GM12878 (cell line): Measurements from ENCODE around the gene FKBP4. TPM values are rescaled to one million over a fixed set of nuclear protein-coding genes. Genes with fewer than 3 reads are reported as not detected.

ENCODE experiments used
- ATAC-seq: fragments of 200-7000 bp; cut with Tn5 transposase; 3 replicates; pipeline ENCODE4 v1.9.1; 2020; ENCODE audit warnings: mild to moderate bottlenecking, moderate library complexity
- BruUV-seq: library from RNA; stranded (reverse); fragments of 400-500 nt; replicated peaks from 2 replicates; lab custom pipeline; 2021; lab: Mats Ljungman, UMichigan
- CTCF ChIA-PET: fragments of 300-600 bp; sonication (Branson Sonifier 250); formaldehyde crosslinking; extraction: SDS; loops from one replicate; lab custom pipeline; 2021; ENCODE audit warnings: inconsistent platforms; lab: Yijun Ruan, JAX
- POLR2A ChIA-PET: fragments of 350-600 bp; formaldehyde crosslinking; extraction: SDS; loops from one replicate; lab custom pipeline; 2021; ENCODE audit warnings: inconsistent platforms; lab: Charles Lee
- RAD21 ChIA-PET: fragments of 300-600 bp; sonication (Branson Sonifier 250); formaldehyde crosslinking; loops from one replicate; lab custom pipeline; 2023; ENCODE audit warnings: antibody characterized with exemption; ENCODE audit not compliant: unreplicated experiment; lab: Charles Lee
- SMC1A ChIA-PET: fragments of 300-600 bp; sonication (Branson Sonifier 250); formaldehyde crosslinking; loops from one replicate; lab custom pipeline; 2023; ENCODE audit not compliant: unreplicated experiment, uncharacterized antibody; lab: Charles Lee
- DNase-seq: peaks from one replicate; pipeline ENCODE4 v3.0.0-alpha.2; 2011; ENCODE audit warnings: low read depth, low spot score
- FAIRE-seq: peaks from 3 replicates; lab custom pipeline; 2011; peaks lifted over from hg19 to GRCh38; lab: Jason Lieb, UNC
- H2AFZ ChIP-seq: 2 replicates; pipeline ENCODE4 v1.6.0; 2011; ENCODE audit warnings: low read depth, low read length, control low read depth; ENCODE audit not compliant: control insufficient read depth
- H3K27ac ChIP-seq: 2 replicates; pipeline ENCODE4 v1.5.1; 2011; ENCODE audit warnings: control low read depth; ENCODE audit not compliant: control insufficient read depth, insufficient read depth
- H3K27me3 ChIP-seq, 2 experiments: replicated peaks in 1 of 2; 2 replicates each; pipeline versions ENCODE4 v1.6.0 to v1.6.1; 2011; ENCODE audit warnings: low read length in 1 of 2; ENCODE audit not compliant: control insufficient read depth in 2 of 2, insufficient read depth in 2 of 2
- H3K36me3 ChIP-seq, 2 experiments: 2 replicates each; pipeline ENCODE4 v1.5.1; 2011; ENCODE audit warnings: low read length in 1 of 2; ENCODE audit not compliant: control insufficient read depth in 2 of 2, insufficient read depth in 2 of 2
- H3K4me1 ChIP-seq: 2 replicates; pipeline ENCODE4 v1.6.1; 2011; ENCODE audit warnings: mild to moderate bottlenecking, low read length, moderate library complexity, mixed read lengths; ENCODE audit not compliant: control insufficient read depth, insufficient read depth
- H3K4me2 ChIP-seq: 2 replicates; pipeline ENCODE4 v1.6.0; 2011; ENCODE audit warnings: control low read depth; ENCODE audit not compliant: control insufficient read depth, insufficient read depth
- H3K4me3 ChIP-seq: fragments of 200-600 bp; sonication (generic); 2 replicates; pipeline ENCODE4 v1.5.1; 2016
- H3K79me2 ChIP-seq: 2 replicates; pipeline ENCODE4 v1.6.0; 2011; ENCODE audit warnings: low read length; ENCODE audit not compliant: control insufficient read depth, insufficient read depth
- H3K9ac ChIP-seq: 2 replicates; pipeline ENCODE4 v1.8.0; 2011; ENCODE audit warnings: low read length, control low read depth, mixed read lengths; ENCODE audit not compliant: control insufficient read depth, insufficient read depth
- H3K9me3 ChIP-seq: replicated peaks from 3 replicates; pipeline ENCODE4 v1.5.1; 2011; ENCODE audit warnings: mild to moderate bottlenecking, low read length; ENCODE audit not compliant: control insufficient read depth, insufficient read depth
- H4K20me1 ChIP-seq: 2 replicates; pipeline ENCODE4 v1.6.0; 2011; ENCODE audit not compliant: control insufficient read depth, insufficient read depth
- DPF2 ChIP-seq: fragments of 450-650 bp; IDR thresholded peaks from 2 replicates; pipeline ENCODE4 v1.6.1; 2017; ENCODE audit warnings: mild to moderate bottlenecking
- EGR1 ChIP-seq, 2 experiments: IDR thresholded peaks; 1 replicate in 1 of 2; 2 replicates in 1 of 2; pipeline ENCODE4 v1.6.1; 2011 to 2012; ENCODE audit warnings: low read depth in 2 of 2, low read length in 2 of 2, borderline replicate concordance in 1 of 2, mild to moderate bottlenecking in 1 of 2, moderate library complexity in 1 of 2
- ETV6 ChIP-seq, 2 experiments: fragments of 450-650 bp in 1 of 2; IDR thresholded peaks in 1 of 2; conservative IDR thresholded peaks in 1 of 2; 2 replicates each; pipeline ENCODE4 v1.6.1; 2014; ENCODE audit warnings: antibody characterized with exemption in 1 of 2, borderline replicate concordance in 1 of 2, low read depth in 1 of 2, mild to moderate bottlenecking in 1 of 2, moderate library complexity in 1 of 2
- HDAC6 ChIP-seq: fragments of 200-600 bp; sonication (generic); IDR thresholded peaks from one replicate; pipeline ENCODE4 v1.8.0; 2017; ENCODE audit warnings: antibody characterized with exemption; ENCODE audit not compliant: unreplicated experiment
- JUND ChIP-seq: IDR thresholded peaks from 2 replicates; pipeline ENCODE4 v1.6.1; 2012; ENCODE audit warnings: low read depth, mild to moderate bottlenecking, low read length, improper control_type of control experiment, moderate library complexity
- MEF2B ChIP-seq: fragments of 450-650 bp; IDR thresholded peaks from 2 replicates; pipeline ENCODE4 v1.6.1; 2018; ENCODE audit warnings: mild to moderate bottlenecking, moderate library complexity; ENCODE audit not compliant: partially characterized antibody, poor library complexity, severe bottlenecking
- POLR2A ChIP-seq: IDR thresholded peaks from 2 replicates; pipeline ENCODE4 v1.6.1; 2011; ENCODE audit warnings: low read depth, mild to moderate bottlenecking, low read length
- POU2F2 ChIP-seq: IDR thresholded peaks from 3 replicates; pipeline ENCODE4 v1.6.1; 2011; ENCODE audit warnings: low read depth, mild to moderate bottlenecking, low read length, borderline replicate concordance
- RUNX3 ChIP-seq: IDR thresholded peaks from 2 replicates; pipeline ENCODE4 v1.6.1; 2012; ENCODE audit warnings: low read length, inconsistent platforms
- SP1 ChIP-seq: IDR thresholded peaks from one replicate; pipeline ENCODE4 v1.6.1; 2011; ENCODE audit warnings: low read depth, low read length
- STAT1 ChIP-seq: fragments of 450-650 bp; conservative IDR thresholded peaks from 2 replicates; pipeline ENCODE4 v1.6.1; 2014; ENCODE audit warnings: antibody characterized with exemption, mild to moderate bottlenecking
- STAT3 ChIP-seq: IDR thresholded peaks from 2 replicates; pipeline ENCODE4 v1.6.1; 2011; ENCODE audit warnings: low read depth, low read length, improper control_type of control experiment
- WGBS: methylation state at CpG from one replicate; pipeline ENCODE4 v1.1.6; 2016; ENCODE audit warnings: low lambda C conversion rate; ENCODE audit not compliant: insufficient replicate concordance, insufficient coverage; ENCODE audit errors: missing lambda C conversion rate; 5-methylcytosine and 5-hydroxymethylcytosine counted together
- in situ Hi-C: fragments of 300-500 bp; cut with MboI; formaldehyde crosslinking; loops from 9 replicates; pipeline ENCODE4 v1.14.3; 2018; ENCODE audit warnings: mixed read lengths
- intact Hi-C: fragments of 100-400 bp; cut with micrococcal nuclease; formaldehyde crosslinking; loops from one replicate; pipeline ENCODE4 v1.14.2; 2022; ENCODE audit not compliant: unreplicated experiment
- polyA plus RNA-seq, 11 experiments: library from polyadenylated mRNA; depleted of rRNA in 4 of 11; unstranded in 6 of 11; stranded (reverse) in 5 of 11; fragments of >200 nt; fragmentation: Nextera tagmentation in 4 of 11; fragmentation: Illumina TruSeq in 1 of 11; extraction: Ambion mirVana in 4 of 11; extraction: Trizol in 1 of 11; gene quantifications; 1 replicate in 1 of 11; 2 replicates in 10 of 11; pipeline versions ENCODE4 v1.2.1 to v1.2.3, GENCODE V29; 2011 to 2016; ENCODE audit warnings: inconsistent platforms in 2 of 11, missing spikeins in 2 of 11, low read depth in 1 of 11
- total RNA-seq, 4 experiments: library from RNA; depleted of rRNA in 3 of 4; stranded (reverse); fragments of >200 nt in 3 of 4; fragmentation: Illumina TruSeq in 1 of 4; extraction: Trizol in 1 of 4; gene quantifications; 2 replicates each; pipeline versions ENCODE4 v1.2.1 to v1.2.3, GENCODE V29; 2013 to 2021
- TF ChIP-seq, protein P1 (sequence below): fragments of 450-650 bp; IDR thresholded peaks from 2 replicates; pipeline ENCODE4 v1.6.1; 2017; ENCODE audit warnings: mild to moderate bottlenecking, low read depth, inconsistent platforms; ENCODE audit not compliant: poor library complexity, severe bottlenecking
- TF ChIP-seq, protein P2 (sequence below): IDR thresholded peaks from 2 replicates; pipeline ENCODE4 v1.6.1; 2012; ENCODE audit warnings: mild to moderate bottlenecking, low read depth, low read length

Gene FKBP4
- total and polyA plus RNA-seq, 10 of the 15 experiments (the other 5 are each of a cell fraction or from before 2014, with no cell fraction given): 8.9 to 90.0 (median 45.4) TPM

DNA sequence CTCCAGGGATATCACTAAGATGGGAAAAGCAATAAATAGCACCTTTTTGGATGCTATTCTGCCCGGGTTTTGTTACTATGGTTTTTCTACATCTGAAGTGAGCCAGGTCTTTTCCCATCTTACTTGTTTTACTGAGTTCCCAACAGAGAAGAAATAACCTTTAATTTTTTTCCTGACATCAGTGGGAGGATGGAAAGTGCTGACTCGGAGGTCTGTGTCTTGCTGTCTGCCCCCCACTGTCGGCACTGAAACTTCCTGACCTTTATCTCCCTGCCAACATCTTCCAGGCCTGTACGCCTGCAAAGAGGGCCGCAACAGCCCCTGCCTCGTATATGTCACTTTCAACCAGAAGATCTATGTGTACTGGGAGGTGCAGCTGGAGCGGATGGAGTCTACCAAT is 28.7 kb downstream of the FKBP4 start:
- Histone ChIP-seq H3K4me2 (no peak overlapping the region), H3K4me1 (no peaks in the 10 kb centered on the region), H3K27ac (no peak overlapping the region), H3K9me3 (no peaks in the 10 kb centered on the region), H2AFZ (no peak overlapping the region), H3K36me3 (peaks cover 3 to 18% of the 10 kb centered on the region in 2 experiments), H3K79me2 (no peaks in the 10 kb centered on the region), H3K4me3 (no peak overlapping the region), H3K27me3 (no peaks in the 10 kb centered on the region), H3K9ac (no peak overlapping the region), H4K20me1 (no peaks in the 10 kb centered on the region; the same call in 1 of the 2 replicates)
- 98% methylated on average over 7 of the region's 7 CpGs for WGBS
- in situ Hi-C loops: no loop called here
- DNase-seq: no peak
- intact Hi-C loops: no loop called here
- FAIRE-seq: no peak
- TF ChIP-seq STAT3 (no peak), RUNX3 (no peak), ETV6 (conservative IDR thresholded peaks at IDR 0.05 in 1 of 2, IDR thresholded peaks at IDR 0.05 in 1 of 2; ENCODE audit: borderline replicate concordance in 1 of 2, low read depth in 1 of 2) (no peak), EGR1 (IDR thresholded peaks at IDR 0.05; ENCODE audit: borderline replicate concordance in 1 of 2, low read depth in 2 of 2, low read length in 2 of 2) (no peak), POLR2A (no peak), MEF2B (no peak), POU2F2 (no peak), STAT1 (no peak), DPF2 (no peak), HDAC6 (no peak), SP1 (no peak), JUND (no peak)
- TF ChIP-seq, protein P1, sequence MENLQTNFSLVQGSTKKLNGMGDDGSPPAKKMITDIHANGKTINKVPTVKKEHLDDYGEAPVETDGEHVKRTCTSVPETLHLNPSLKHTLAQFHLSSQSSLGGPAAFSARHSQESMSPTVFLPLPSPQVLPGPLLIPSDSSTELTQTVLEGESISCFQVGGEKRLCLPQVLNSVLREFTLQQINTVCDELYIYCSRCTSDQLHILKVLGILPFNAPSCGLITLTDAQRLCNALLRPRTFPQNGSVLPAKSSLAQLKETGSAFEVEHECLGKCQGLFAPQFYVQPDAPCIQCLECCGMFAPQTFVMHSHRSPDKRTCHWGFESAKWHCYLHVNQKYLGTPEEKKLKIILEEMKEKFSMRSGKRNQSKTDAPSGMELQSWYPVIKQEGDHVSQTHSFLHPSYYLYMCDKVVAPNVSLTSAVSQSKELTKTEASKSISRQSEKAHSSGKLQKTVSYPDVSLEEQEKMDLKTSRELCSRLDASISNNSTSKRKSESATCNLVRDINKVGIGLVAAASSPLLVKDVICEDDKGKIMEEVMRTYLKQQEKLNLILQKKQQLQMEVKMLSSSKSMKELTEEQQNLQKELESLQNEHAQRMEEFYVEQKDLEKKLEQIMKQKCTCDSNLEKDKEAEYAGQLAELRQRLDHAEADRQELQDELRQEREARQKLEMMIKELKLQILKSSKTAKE: no peak
- TF ChIP-seq, protein P2, sequence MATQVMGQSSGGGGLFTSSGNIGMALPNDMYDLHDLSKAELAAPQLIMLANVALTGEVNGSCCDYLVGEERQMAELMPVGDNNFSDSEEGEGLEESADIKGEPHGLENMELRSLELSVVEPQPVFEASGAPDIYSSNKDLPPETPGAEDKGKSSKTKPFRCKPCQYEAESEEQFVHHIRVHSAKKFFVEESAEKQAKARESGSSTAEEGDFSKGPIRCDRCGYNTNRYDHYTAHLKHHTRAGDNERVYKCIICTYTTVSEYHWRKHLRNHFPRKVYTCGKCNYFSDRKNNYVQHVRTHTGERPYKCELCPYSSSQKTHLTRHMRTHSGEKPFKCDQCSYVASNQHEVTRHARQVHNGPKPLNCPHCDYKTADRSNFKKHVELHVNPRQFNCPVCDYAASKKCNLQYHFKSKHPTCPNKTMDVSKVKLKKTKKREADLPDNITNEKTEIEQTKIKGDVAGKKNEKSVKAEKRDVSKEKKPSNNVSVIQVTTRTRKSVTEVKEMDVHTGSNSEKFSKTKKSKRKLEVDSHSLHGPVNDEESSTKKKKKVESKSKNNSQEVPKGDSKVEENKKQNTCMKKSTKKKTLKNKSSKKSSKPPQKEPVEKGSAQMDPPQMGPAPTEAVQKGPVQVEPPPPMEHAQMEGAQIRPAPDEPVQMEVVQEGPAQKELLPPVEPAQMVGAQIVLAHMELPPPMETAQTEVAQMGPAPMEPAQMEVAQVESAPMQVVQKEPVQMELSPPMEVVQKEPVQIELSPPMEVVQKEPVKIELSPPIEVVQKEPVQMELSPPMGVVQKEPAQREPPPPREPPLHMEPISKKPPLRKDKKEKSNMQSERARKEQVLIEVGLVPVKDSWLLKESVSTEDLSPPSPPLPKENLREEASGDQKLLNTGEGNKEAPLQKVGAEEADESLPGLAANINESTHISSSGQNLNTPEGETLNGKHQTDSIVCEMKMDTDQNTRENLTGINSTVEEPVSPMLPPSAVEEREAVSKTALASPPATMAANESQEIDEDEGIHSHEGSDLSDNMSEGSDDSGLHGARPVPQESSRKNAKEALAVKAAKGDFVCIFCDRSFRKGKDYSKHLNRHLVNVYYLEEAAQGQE: no peak
- ChIA-PET CTCF (interaction anchor here (1.4 kb wide), 1 partner anchor 9 kb away, joined by 5 read pairs; no protein-coding TSS in a partner anchor), SMC1A (no interaction called here), RAD21 (no interaction called here), POLR2A (no interaction called here)
- no peak for ATAC-seq
- BruUV-seq: no TSS peak
